ENCODE data around the gene FAM3C.
A peak's percentile ranks its signal among the peaks of the same experiment; 100 is the strongest.
"Not testable (repeated sequence)": the region's sequence is repeated elsewhere in the genome, so short reads cannot be mapped to it uniquely, and the experiment has no call there.

Gene FAM3C

DNA sequence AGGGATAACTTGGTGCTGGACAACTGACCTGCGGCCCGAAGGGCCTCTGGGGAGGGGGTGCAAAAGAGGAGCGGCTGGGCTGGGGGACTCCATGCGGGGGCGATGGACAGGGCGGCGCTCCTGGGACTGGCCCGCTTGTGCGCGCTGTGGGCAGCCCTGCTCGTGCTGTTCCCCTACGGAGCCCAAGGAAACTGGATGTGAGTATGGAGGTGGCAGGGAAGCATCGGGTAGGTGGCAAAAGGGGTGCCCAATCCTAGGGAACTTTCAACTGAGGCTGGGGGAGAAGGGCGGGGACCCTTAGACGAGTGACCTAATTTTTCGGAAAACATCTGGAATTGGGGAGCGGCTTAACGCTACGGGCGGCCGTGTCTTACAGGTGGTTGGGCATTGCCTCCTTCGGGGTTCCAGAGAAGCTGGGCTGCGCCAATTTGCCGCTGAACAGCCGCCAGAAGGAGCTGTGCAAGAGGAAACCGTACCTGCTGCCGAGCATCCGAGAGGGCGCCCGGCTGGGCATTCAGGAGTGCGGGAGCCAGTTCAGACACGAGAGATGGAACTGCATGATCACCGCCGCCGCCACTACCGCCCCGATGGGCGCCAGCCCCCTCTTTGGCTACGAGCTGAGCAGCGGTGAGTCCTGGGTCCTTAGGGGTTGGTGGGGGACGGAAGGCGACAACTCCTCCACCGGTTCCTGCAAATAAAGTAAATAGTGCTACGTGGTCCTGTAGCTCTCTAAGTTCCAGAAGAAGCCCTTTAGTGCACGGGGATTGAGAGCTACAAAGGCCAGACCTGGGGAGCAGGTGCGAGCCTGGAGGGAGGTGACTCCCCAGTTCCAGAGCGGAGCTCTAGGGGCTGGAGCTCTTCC is 66.7 kb downstream of the FAM3C start:
- peak; percentile 52 to 84 (median 76) for DNase-seq

DNA sequence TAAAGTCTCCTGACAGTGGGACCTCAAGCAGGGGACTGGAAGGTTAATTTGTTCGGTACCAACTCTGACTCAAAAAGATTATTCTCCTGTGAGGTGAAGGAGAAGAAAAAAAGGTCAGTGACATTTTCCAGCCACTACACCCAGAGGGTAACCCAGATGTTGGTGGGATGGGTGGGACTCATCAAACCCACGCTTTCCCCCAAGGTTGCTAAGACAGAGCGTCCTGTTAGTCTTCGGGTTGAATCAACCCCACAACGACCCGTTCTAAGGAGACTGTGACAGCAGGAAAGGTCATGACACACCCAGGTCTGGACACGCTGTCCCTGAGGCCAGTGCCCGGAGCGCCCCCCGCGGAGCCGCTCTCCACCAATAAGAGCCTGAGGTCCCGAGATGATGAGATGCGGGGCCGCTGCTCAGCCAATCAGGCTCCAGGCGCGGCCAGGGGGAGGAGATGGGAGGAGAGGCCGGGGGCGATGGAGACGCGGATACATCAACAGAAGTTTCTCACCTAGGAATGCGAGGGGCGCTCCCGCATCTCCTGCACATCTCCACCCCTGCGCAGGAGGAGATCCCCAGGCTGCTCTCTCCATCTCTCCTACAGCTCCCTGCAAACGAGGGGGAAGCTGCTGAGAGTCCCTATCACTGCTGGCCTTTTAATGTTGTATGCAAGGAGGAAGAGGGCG is 67.5 kb downstream of the FAM3C start, which contains the start of gene WNT16:
Gene WNT16, plus strand, starts transcription at position 493 of the 683 bp plus-strand sequence. CDS start 293 bp downstream, outside the sequence.
- no peak for DNase-seq

DNA sequence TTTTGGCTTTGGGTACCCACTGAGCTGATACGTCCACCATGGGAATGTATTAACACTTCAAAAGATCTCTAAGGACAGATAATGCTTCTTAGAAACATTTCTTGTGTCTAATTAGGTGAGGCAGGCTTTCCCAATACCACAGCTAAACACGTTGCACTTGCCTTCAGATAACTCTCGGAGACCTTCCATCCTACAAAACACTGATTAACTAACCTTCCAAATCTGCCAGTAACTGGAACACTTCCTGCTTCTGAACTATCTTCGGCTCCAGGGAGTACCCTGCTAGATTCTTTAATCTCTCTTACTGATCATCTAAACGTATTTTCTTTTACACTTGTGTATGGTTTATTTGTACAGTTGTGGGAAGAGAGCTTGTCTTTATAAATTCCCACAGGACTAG is 68.4 kb downstream of the FAM3C start:
- no peak for DNase-seq

DNA sequence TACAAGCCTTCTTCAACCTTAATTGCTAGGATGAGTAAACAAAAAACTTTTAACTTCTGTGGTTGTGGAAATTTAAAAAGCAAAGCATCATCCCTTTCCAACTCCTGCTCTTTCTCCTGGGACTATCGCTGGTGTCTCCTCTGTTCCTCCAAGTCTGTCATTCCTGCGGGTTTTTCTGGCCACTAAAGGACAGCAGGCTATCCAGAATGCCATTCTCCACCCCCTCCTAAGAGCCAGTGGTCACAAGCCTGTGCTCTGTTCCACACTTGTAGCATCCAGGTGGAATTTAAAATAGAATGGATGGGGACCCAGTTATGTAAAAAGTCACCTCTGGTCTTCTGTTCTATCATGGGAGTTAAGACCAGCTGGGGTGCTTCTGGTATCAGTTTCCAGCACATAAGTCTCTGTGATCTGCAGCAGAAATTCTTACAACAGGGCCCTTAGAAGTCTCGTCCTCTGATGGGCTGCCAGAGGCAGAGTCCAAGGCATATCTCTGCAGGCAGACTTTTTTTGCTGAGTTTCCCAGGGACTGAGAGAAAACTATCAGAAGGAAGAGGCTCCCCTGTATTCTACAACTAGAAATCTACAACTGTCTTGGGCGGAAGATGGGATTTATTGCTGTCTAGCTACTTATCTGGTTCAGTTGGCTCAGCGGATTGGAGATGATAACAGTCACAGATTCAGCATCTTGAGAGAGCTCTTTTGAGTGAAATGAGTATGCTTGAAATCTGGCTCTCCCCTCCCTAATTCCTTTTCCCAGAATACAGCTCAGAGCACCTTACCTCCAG is 72.4 kb downstream of the FAM3C start:
- DNase-seq = no peak

DNA sequence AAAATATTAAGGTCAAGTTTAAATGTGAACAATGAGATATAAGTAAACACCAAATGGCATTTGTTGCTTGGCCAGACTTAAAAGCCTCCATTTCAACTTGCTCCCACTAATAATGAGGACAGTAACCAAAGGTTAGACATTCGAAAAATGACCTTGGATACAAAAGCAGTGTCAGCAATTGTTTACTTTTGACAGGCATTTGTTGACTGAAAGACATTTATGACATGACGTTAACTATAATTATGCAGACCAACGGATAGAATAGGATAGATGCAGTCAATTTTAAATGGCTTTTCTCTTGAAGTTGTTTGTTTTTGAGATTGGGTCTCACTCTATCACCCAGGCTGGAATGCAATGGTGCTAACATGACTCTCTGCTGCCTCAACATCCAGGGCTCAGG is 73.6 kb downstream of the FAM3C start:
- peak in 2 of 3 experiments; percentile 36 to 85 for DNase-seq

DNA sequence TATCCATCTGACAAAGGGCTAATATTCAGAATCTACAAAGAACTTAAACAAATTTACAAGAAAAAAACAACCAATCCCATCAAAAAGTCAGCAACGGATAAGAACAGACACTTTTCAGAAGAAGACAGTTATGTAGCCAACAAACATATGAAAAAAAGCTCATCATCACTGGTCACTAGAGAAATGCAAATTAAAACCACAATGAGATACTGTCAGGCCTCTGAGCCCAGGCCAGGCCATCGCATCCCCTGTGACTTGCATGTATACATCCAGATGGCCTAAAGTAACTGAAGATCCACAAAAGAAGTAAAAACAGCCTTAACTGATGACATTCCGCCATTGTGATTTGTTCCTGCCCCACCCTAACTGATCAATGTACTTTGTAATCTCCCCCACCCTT is 80.9 kb downstream of the FAM3C start:
- not testable (repeated sequence) for DNase-seq

DNA sequence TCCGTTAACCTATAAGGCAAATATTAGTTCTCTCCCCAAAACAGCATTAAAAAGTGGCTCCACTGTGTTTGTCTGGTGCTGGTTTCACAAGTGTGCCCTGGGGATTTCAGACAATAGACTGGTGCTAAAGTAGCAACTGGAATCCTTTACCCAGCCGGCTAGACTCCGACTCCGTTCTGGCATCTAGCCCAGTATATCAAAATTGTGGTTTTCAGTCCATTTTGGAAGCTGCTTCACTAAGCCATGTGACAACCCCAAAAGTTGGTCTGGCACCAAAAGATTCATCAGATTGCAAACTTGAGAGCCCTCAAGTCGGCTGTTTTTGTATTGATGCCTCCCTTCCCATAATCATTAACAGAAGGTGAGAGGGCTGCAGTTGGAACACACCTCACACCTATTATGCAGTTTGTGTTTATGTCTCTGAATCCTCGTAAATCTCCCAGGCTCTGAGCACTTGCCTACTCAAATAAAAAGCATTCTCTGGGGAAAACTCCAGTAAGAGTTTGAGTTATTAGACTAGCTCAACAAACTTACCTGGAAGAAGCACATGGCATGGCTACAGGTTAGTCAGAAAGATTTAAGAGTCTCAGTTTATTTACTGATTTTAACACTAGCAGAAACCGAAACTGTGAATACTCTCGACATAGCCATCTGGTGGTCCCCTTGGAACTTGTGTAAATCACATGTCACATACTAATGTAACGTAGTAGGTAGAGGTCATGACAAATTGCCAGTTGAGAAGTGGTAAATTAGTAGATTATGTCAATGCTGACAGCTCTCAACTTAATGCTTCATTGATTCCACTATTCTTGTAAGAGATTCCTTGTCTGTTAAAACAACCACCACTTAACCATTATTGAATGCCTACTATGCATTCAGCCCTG is 82.1 kb downstream of the FAM3C start:
- DNase-seq = peak; percentile 79 to 100 (median 95)

DNA sequence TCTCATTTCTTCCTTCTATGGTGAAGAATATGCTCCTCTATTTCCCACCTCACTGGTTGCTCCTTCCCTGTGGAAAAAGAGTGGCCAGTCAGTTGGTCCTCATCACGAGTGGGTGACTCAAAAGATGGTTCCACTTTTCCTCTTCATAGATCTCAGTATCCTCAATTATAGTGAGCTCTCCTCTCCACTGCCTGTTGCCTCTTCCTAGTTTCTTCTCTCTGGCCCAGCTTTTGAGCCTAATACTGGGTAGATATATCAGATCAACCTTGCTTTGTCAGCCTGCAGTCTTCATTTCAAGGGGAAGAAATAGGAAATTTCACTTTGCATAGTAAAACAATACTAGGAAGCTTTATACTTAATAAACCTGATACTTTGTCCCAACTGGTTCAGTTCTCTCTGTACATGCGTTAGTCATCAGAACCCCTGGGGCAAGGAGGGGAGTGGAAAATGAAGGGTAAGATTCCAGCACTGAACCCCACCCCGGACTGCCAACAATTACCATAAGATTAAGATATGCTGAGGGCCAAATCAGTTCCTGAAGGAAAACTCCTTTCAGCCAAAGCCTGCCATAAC is 82.8 kb downstream of the FAM3C start:
- peak in 1 of 3 experiments; percentile 51 for DNase-seq

DNA sequence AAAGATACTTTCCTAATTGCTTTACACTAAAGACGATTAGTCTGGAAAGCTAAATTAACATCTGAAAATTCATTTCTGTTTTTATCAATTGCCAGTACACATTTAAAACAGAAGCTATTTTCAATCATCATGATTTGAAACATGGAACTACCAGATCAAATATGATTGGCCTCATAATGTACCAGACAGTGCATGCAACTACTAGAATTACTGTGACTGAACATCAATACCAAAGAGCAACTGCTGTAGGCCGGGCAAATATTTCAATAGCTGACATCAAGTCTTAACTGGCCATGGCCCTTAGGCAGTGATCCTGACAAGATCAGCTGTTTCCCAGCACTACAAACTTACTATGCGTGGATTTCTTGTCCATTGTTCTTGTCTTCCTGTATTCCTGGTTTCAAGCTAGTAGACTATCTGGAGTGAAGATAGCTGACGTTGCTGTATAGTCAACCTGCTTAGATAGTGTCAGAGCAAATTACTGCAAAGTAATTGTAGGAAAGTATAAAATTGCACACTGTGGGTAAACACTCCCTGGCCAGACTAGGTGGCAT is 89.0 kb downstream of the FAM3C start:
- DNase-seq = no peak

DNA sequence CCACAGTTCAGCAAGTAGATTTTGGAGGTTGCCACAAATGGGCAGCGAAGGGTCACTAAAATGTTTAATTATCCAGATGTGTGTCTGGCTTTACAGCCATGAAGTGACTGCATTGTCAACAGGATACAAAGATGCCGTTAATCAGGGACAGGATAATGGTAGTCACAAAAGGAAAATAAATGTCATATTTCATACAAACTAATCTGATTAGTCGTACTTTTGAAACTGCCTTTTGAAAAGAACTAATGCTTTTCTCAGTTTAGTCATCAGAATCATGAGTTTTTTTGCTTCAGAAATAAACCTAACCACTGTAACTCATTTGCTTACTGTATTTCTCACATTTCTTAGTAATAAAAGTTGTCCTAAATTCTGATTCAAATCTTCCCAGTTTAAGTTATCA is 89.5 kb downstream of the FAM3C start:
- DNase-seq = no peak

DNA sequence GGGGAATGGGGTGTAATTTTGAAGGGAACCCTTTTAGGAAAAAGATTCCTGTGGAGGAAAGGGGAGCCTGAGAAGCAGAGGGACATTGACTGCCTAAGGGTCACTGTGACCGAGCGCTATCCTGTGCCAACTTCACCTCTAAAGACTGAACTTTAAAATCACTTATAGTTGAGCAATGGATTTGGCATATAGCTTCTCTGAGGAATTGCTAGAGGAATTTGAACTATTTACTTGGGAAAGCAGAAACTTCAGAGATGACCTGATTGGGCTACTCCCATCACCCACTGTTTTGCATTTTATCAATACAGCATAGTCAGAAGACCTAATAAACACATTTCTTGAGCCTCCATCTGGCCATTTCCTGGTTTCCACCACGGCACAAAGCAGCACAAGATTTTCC is 91.0 kb downstream of the FAM3C start:
- DNase-seq = no peak

DNA sequence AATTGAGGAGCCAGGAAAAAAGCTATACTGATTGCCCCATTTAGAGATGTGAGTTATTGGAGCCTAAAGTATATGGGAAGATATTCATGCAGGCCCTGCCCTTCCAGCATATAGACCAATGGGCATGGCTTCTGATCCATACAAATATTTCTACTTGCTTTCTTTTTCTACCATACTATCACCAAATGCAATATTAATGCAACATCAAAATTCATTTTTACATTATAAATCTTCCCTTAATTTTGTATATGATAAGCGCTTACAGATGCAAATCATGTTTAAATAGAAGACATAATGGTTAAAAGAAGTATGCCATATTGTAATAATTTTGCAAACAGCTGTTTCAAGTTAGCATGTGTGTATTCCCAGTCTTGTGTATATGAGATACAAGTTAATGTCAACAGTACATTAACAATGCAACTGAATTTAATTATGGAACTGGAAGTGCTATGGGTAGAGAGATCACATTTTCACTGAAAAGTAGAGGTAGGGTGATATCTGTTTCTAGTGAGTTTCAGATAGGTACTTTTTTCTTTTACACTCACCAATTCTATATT is 91.9 kb downstream of the FAM3C start:
- no peak for DNase-seq

DNA sequence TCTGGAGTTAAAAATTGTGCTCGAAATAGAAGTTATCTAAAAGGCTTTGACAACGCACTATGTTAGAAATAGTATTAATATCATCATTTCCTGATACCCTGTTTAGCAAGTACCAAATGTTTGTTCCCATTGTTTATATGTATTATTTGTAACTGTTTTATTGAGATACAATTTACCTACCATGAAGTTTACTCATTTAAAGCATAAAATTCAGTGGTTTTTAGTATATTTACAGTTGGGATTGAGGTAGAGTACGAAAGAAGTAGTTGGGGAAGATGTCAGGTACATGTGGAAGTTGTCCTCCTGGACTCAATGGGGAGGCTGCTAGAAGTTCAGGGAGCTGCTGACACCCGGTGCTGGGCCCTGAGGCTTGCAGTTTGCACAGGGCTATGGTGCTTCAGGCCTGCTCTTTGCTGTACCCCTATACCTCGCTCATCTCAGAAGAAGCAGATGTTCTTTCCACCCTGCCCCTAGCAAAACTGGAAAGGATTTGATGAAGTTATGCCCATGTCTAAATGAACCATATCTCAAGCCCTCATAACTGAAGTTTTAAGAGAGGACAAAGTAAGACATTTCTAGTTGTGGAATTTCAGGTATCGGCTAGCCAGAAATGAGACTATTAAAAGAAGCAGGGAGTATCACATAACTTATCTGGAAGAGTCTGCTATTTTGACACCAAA is 92.5 kb downstream of the FAM3C start:
- no peak for DNase-seq

DNA sequence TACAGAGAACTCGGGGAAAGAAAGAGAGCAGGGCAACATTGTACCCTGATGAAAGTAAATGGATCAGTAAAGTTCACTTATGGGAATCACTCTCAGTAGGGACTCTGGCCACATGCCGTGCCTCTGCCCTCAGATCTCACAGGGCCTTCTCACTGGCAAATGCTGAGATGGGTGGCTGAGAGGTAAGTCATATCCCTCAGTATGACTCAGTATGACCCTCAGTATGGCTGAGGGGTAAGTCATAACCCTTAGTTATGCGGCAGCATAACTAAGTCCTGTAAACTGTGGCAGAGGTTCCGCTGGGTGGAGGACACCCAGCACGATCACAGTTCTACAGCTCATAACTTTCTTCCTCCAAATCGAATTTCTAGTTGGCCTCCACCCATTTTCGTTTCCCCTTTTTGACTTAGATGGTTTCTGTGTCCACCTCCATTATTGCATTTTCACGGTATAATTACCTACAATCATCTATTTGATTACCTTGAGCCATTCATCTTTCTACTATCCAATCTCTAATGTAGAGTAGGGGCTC is 93.8 kb downstream of the FAM3C start:
- no peak for DNase-seq

DNA sequence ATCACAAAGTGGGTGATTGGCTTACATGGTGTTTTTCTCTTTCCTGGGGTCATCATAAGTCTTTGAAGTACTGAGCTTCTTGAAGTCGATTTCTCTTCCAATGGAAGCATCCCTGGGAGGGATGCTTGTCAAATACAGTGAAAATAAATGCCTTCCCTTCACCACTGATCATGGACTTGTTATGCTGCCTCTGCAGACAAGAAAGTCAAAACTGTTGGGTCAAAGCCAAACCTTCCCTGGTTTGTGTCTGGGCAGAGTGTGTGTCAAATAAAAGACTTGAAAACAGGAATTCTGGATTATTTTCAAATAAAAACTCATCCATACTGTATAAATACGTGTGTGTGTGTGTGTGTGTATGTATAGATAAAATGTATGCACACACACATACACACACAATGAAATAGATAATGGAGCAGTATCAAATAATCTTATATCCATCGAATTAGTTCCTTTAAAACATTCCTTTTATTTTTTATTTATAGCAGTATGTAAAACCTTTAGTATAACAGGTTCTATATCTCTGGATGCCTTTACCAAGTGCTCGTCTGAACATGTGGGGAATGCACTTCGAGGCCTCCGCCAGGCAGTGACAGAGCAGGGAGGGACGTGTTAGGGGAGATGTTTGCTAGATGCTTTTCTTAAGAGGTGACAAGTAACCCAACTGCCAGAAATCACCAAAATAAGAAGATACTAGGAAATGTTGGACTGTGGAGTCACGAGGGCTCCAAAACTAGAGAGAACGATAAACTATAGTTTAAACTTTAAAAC is 94.5 kb downstream of the FAM3C start:
- DNase-seq = no peak

DNA sequence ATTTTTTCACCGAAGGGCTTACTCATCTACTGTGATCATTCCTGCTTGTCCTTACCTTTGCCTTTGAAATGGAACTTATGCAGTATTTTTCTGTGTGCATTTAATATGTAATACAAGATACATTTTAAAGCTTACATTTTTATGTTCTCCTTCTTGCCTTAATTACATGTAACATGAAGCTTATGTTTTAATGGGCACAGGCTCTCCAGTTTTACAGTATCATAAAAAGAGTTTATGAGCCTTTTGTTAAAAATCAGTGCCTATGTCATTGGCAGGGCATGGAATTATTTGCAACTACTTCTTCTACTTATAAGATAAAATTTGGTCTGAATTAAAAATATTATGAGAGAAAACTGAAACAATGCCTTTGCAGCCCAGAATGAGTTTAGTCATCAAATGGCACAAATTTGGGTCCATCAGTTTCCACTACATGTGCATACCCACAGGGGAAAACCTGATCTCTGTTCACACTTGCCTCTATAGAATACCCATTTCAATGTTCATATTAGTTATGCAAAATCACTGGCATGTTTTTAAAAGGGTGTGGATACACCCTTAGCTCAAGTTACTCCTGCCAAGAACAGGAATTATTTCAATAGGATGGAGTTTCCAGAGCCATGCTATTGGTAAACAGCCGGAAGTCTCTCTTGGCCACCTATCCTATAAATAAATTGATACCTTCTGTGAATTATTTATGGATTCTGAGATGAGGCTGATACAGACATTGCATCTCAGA is 95.3 kb downstream of the FAM3C start:
- no peak for DNase-seq

All from NCI-H1417 (cell line).